GM23338 (cell line): ENCODE data around the gene NFATC1.

ENCODE experiments used
- CREB1 ChIP-seq: fragments of 250-450 bp; sonication (Bioruptor Pico); IDR thresholded peaks from 2 replicates; pipeline ENCODE4 v1.5.0; 2020; ENCODE audit warnings: low read depth, mild to moderate bottlenecking, moderate library complexity
- EZH2 ChIP-seq: fragments of 200-600 bp; sonication (generic); IDR thresholded peaks from one replicate; pipeline ENCODE4 v1.8.0; 2017; ENCODE audit warnings: antibody characterized with exemption, mild to moderate bottlenecking, low read depth; ENCODE audit not compliant: unreplicated experiment
- POLR2AphosphoS5 ChIP-seq: IDR thresholded peaks from 2 replicates; pipeline ENCODE4 v1.6.1; 2016; ENCODE audit warnings: antibody characterized with exemption, low read depth
- STAT1 ChIP-seq: IDR thresholded peaks from one replicate; pipeline ENCODE4 v1.6.1; 2016; ENCODE audit warnings: antibody characterized with exemption; ENCODE audit not compliant: unreplicated experiment
- TF ChIP-seq, protein P1 (sequence below), 2 experiments: fragments of 200-600 bp in 1 of 2; sonication (generic) in 1 of 2; conservative IDR thresholded peaks; 2 replicates each; pipeline versions ENCODE4 v1.5.1 to v1.6.1; 2016 to 2017; ENCODE audit warnings: antibody characterized with exemption in 2 of 2, low read depth in 2 of 2, mild to moderate bottlenecking in 2 of 2, moderate library complexity in 1 of 2
- TF ChIP-seq, protein P2 (sequence below): IDR thresholded peaks from one replicate; pipeline ENCODE4 v1.6.1; 2018; ENCODE audit warnings: antibody characterized with exemption; ENCODE audit not compliant: unreplicated experiment

DNA sequence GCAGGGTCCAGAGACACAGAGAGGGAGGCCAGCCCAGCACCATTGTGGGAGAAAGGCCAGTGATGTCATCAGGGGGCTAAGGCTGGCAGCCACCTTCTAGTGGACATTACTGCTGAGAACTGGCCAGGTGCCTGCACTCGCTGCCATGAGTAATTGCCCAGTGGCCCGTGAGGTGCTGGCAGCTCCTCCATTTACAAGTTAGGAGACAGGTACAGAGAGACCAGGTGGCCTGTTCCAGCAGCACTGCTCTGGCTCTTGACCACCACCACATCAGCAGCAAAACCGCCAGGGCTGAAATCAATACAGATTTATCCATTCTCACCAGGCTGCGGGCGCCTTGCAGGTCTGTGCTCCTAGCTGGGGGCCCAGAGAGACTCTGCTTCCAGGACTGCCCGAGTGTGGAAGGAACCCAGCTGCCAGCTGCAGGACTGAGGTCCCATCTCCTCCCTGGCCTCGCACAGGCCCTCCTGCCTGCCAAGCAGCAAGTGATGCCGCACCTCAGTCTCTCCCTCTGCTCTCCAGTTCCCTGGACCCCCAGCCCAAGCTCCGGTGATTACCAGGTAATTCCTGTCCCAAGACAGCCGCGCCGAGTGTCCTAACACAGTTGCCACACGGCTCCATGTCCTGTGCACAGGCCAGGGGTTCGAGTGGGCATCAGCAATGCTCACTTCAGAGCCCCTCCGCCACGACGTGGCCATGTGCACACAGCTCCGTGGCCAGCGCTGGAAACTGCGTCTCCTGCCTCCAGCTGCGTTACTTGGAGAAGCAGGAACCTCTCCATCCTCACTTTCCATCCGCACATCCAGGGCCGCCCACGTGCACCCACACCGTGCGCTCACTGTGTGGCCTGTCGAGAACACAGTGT is 182.9 kb downstream of the NFATC1 start:
- TF ChIP-seq, protein P1, sequence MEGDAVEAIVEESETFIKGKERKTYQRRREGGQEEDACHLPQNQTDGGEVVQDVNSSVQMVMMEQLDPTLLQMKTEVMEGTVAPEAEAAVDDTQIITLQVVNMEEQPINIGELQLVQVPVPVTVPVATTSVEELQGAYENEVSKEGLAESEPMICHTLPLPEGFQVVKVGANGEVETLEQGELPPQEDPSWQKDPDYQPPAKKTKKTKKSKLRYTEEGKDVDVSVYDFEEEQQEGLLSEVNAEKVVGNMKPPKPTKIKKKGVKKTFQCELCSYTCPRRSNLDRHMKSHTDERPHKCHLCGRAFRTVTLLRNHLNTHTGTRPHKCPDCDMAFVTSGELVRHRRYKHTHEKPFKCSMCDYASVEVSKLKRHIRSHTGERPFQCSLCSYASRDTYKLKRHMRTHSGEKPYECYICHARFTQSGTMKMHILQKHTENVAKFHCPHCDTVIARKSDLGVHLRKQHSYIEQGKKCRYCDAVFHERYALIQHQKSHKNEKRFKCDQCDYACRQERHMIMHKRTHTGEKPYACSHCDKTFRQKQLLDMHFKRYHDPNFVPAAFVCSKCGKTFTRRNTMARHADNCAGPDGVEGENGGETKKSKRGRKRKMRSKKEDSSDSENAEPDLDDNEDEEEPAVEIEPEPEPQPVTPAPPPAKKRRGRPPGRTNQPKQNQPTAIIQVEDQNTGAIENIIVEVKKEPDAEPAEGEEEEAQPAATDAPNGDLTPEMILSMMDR (conservative IDR thresholded peaks at IDR 0.05; ENCODE audit: low read depth in 2 of 2), result no peak
- TF ChIP-seq, protein P2, sequence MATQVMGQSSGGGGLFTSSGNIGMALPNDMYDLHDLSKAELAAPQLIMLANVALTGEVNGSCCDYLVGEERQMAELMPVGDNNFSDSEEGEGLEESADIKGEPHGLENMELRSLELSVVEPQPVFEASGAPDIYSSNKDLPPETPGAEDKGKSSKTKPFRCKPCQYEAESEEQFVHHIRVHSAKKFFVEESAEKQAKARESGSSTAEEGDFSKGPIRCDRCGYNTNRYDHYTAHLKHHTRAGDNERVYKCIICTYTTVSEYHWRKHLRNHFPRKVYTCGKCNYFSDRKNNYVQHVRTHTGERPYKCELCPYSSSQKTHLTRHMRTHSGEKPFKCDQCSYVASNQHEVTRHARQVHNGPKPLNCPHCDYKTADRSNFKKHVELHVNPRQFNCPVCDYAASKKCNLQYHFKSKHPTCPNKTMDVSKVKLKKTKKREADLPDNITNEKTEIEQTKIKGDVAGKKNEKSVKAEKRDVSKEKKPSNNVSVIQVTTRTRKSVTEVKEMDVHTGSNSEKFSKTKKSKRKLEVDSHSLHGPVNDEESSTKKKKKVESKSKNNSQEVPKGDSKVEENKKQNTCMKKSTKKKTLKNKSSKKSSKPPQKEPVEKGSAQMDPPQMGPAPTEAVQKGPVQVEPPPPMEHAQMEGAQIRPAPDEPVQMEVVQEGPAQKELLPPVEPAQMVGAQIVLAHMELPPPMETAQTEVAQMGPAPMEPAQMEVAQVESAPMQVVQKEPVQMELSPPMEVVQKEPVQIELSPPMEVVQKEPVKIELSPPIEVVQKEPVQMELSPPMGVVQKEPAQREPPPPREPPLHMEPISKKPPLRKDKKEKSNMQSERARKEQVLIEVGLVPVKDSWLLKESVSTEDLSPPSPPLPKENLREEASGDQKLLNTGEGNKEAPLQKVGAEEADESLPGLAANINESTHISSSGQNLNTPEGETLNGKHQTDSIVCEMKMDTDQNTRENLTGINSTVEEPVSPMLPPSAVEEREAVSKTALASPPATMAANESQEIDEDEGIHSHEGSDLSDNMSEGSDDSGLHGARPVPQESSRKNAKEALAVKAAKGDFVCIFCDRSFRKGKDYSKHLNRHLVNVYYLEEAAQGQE, result no peak
- no peak for TF ChIP-seq POLR2AphosphoS5
- no peak for TF ChIP-seq CREB1 (CRISPR knock-in tag)
- no peak for TF ChIP-seq EZH2
- no peak for TF ChIP-seq STAT1
